GM23338 (cell line): ENCODE results near the gene FICD. TPM values are rescaled to one million over a fixed set of nuclear protein-coding genes. Genes with fewer than 3 reads are reported as not detected.

ENCODE experiments used
- ATAC-seq: fragments of 200-7000 bp; cut with Tn5 transposase; 3 replicates; pipeline ENCODE4 v1.9.1; 2020
- DNase-seq: peaks from one replicate; pipeline ENCODE4 v3.0.0-alpha.2; 2015; ENCODE audit warnings: low spot score
- H2AFZ ChIP-seq: fragments of 200-600 bp; sonication (generic); 2 replicates; pipeline ENCODE4 v1.8.0; 2016; ENCODE audit warnings: antibody characterized with exemption, mild to moderate bottlenecking, moderate library complexity
- H3F3A ChIP-seq: fragments of 200-600 bp; sonication (generic); replicated peaks from 2 replicates; pipeline ENCODE4 v1.8.0; 2017; ENCODE audit warnings: antibody characterized with exemption, mixed run types, low read depth
- H3K27ac ChIP-seq: fragments of 200-600 bp; sonication (generic); 2 replicates; pipeline ENCODE4 v1.6.1; 2016; ENCODE audit warnings: low read depth
- H3K27me3 ChIP-seq: fragments of 200-600 bp; sonication (generic); 2 replicates; pipeline ENCODE4 v1.8.0; 2016; ENCODE audit warnings: mild to moderate bottlenecking, mixed run types, moderate library complexity; ENCODE audit not compliant: insufficient read depth
- H3K36me3 ChIP-seq: fragments of 200-600 bp; sonication (generic); 2 replicates; pipeline ENCODE4 v1.8.0; 2016; ENCODE audit warnings: mild to moderate bottlenecking; ENCODE audit not compliant: insufficient read depth
- H3K4me1 ChIP-seq: fragments of 200-600 bp; sonication (generic); 2 replicates; pipeline ENCODE4 v1.8.0; 2016; ENCODE audit warnings: mild to moderate bottlenecking, moderate library complexity; ENCODE audit not compliant: insufficient read depth
- H3K4me2 ChIP-seq: fragments of 200-600 bp; sonication (generic); 2 replicates; pipeline ENCODE4 v1.7.1; 2017; ENCODE audit warnings: mixed run types
- H3K4me3 ChIP-seq: fragments of 200-600 bp; sonication (generic); 2 replicates; pipeline ENCODE4 v1.6.1; 2016; ENCODE audit warnings: mixed run types
- H3K79me2 ChIP-seq: fragments of 200-600 bp; sonication (generic); replicated peaks from 2 replicates; pipeline ENCODE4 v1.8.0; 2017; ENCODE audit warnings: mild to moderate bottlenecking; ENCODE audit not compliant: insufficient read depth
- H3K9me2 ChIP-seq: fragments of 200-600 bp; sonication (generic); 2 replicates; pipeline ENCODE4 v1.8.0; 2017; ENCODE audit not compliant: insufficient read depth
- H4K20me1 ChIP-seq: fragments of 200-600 bp; sonication (generic); replicated peaks from 2 replicates; pipeline ENCODE4 v1.8.0; 2017; ENCODE audit warnings: mild to moderate bottlenecking; ENCODE audit not compliant: insufficient read depth
- H3K27ac Mint-ChIP-seq: 2 replicates; pipeline ENCODE4 v1.8.0; 2020; ENCODE audit warnings: inconsistent platforms, mild to moderate bottlenecking, moderate library complexity, mixed read lengths
- H3K27me3 Mint-ChIP-seq: 3 replicates; pipeline ENCODE4 v1.8.0; 2022; ENCODE audit warnings: low read depth, mild to moderate bottlenecking, moderate library complexity, mixed read lengths, inconsistent platforms; ENCODE audit not compliant: insufficient read depth, poor library complexity
- H3K36me3 Mint-ChIP-seq: 3 replicates; pipeline ENCODE4 v1.8.0; 2021; ENCODE audit warnings: low read depth, mild to moderate bottlenecking, inconsistent platforms, moderate library complexity, mixed read lengths
- H3K4me1 Mint-ChIP-seq: 3 replicates; pipeline ENCODE4 v1.8.0; 2020; ENCODE audit warnings: mild to moderate bottlenecking, inconsistent platforms, mixed read lengths
- H3K4me3 Mint-ChIP-seq: 3 replicates; pipeline ENCODE4 v1.8.0; 2021; ENCODE audit warnings: moderate library complexity, mild to moderate bottlenecking, inconsistent platforms, mixed read lengths
- H3K9me3 Mint-ChIP-seq: 3 replicates; pipeline ENCODE4 v1.8.0; 2020; ENCODE audit warnings: moderate library complexity, mild to moderate bottlenecking, inconsistent platforms, mixed read lengths
- CREB1 ChIP-seq: fragments of 250-450 bp; sonication (Bioruptor Pico); IDR thresholded peaks from 2 replicates; pipeline ENCODE4 v1.5.0; 2020; ENCODE audit warnings: low read depth, mild to moderate bottlenecking, moderate library complexity
- CTCF ChIP-seq, 2 experiments: fragments of 200-600 bp in 1 of 2; sonication (generic) in 1 of 2; conservative IDR thresholded peaks; 2 replicates each; pipeline versions ENCODE4 v1.5.1 to v1.6.1; 2016 to 2017; ENCODE audit warnings: antibody characterized with exemption in 2 of 2, low read depth in 2 of 2, mild to moderate bottlenecking in 2 of 2, moderate library complexity in 1 of 2
- EZH2phosphoT487 ChIP-seq: fragments of 200-600 bp; sonication (generic); IDR thresholded peaks from one replicate; pipeline ENCODE4 v1.8.1; 2018; ENCODE audit warnings: antibody characterized with exemption; ENCODE audit not compliant: unreplicated experiment
- JUNB ChIP-seq: IDR thresholded peaks from one replicate; pipeline ENCODE4 v1.6.1; 2016; ENCODE audit warnings: antibody characterized with exemption; ENCODE audit not compliant: unreplicated experiment
- NANOG ChIP-seq: IDR thresholded peaks from 2 replicates; pipeline ENCODE4 v1.6.1; 2016; ENCODE audit warnings: antibody characterized with exemption, borderline replicate concordance
- POLR2AphosphoS5 ChIP-seq: IDR thresholded peaks from 2 replicates; pipeline ENCODE4 v1.6.1; 2016; ENCODE audit warnings: antibody characterized with exemption, low read depth
- STAT1 ChIP-seq: IDR thresholded peaks from one replicate; pipeline ENCODE4 v1.6.1; 2016; ENCODE audit warnings: antibody characterized with exemption; ENCODE audit not compliant: unreplicated experiment
- ZNF331 ChIP-seq: fragments of 250-450 bp; sonication (Bioruptor Pico); IDR thresholded peaks from 2 replicates; pipeline ENCODE4 v1.5.0; 2020; ENCODE audit warnings: low read depth, mild to moderate bottlenecking, moderate library complexity
- ZNF462 ChIP-seq: fragments of 250-450 bp; sonication (Bioruptor Pico); IDR thresholded peaks from 2 replicates; pipeline ENCODE4 v1.5.0; 2020; ENCODE audit warnings: mild to moderate bottlenecking, moderate library complexity
- polyA plus RNA-seq: library from polyadenylated mRNA; unstranded; fragments of >200 nt; fragmentation: Nextera tagmentation; extraction: Ambion mirVana; gene quantifications from 2 replicates; pipeline ENCODE4 v1.2.1, GENCODE V29; 2016
- total RNA-seq: library from RNA; depleted of rRNA; stranded (reverse); fragments of >200 nt; shearing (Covaris generic); gene quantifications from 2 replicates; pipeline ENCODE4 v1.2.3, GENCODE V29; 2014

The FICD gene
- total and polyA plus RNA-seq, 2 experiments from 2014 or later, result 4.9 to 5.3 TPM

GRCh38 chr12:108495823-108496579 lies 19.1 kb upstream of the FICD start:
- no peak overlapping the region for H3K27ac Mint-ChIP-seq

More at GRCh38 chr12:108495823-108496579, 19.1 kb upstream of the FICD start:
- DNase-seq (no peak), ATAC-seq (no peak)
- Histone ChIP-seq H3K79me2 (no peaks in the 10 kb centered on the region), H2AFZ (0 out of 2 replicates have a peak overlapping the region, but pooled peaks have one; percentile 47), H3K9me2 (no peaks in the 10 kb centered on the region; the same call in 1 of the 2 replicates), H3K36me3 (no peaks in the 10 kb centered on the region), H3K4me3 (no peak overlapping the region), H3K27me3 (no peaks in the 10 kb centered on the region), H3F3A (no peaks in the 10 kb centered on the region), H3K4me1 (no peaks in the 10 kb centered on the region), H3K4me2 (no peak overlapping the region), H4K20me1 (no peaks in the 10 kb centered on the region), H3K27ac (no peak overlapping the region)
- no peak for TF ChIP-seq POLR2AphosphoS5
- no peak for TF ChIP-seq NANOG
- TF ChIP-seq CTCF (conservative IDR thresholded peaks at IDR 0.05; ENCODE audit: low read depth in 2 of 2), result no peak
- TF ChIP-seq JUNB, result no peak
- TF ChIP-seq CREB1 (CRISPR knock-in tag), result no peak
- TF ChIP-seq STAT1, result no peak
- TF ChIP-seq ZNF331 (CRISPR knock-in tag), result no peak
- no peak for TF ChIP-seq ZNF462 (CRISPR knock-in tag)
- TF ChIP-seq EZH2phosphoT487, result no peak
- Mint-ChIP-seq H3K9me3 (no peaks in the 10 kb centered on the region), H3K4me3 (no peak overlapping the region), H3K4me1 (no peaks in the 10 kb centered on the region), H3K36me3 (no peaks in the 10 kb centered on the region), H3K27me3 (no peaks in the 10 kb centered on the region)
